Stimulated activated CD4-positive, alpha-beta T cell treated with anti-CD3 and anti-CD28 coated beads, Interleukin-4, amount 100 ng/mL, for 4 hours (primary cell): ENCODE results near the gene NNMT.

Experiments used
- DNase-seq, 2 experiments: peaks; one replicate each; pipeline ENCODE4 v3.0.0-alpha.2; 2020

The NNMT gene

GRCh38 chr11:114353443-114353842, 57.2 kb downstream of the NNMT start:
- no peak for DNase-seq

- no peak for DNase-seq
These were observed 57.9 kb downstream of the NNMT start for GRCh38 chr11:114354076-114354475.

GRCh38 chr11:114358716-114359115, 62.5 kb downstream of the NNMT start:
- no peak for DNase-seq

- DNase-seq = no peak
These were observed 63.1 kb downstream of the NNMT start for GRCh38 chr11:114359342-114359741.

GRCh38 chr11:114362326-114362725, 66.1 kb downstream of the NNMT start:
- DNase-seq = no peak

GRCh38 chr11:114362958-114363357, 66.8 kb downstream of the NNMT start:
- no peak for DNase-seq
